HG03520 (cell line): ENCODE results near the gene BCL7B.
"Not testable (repeated sequence)": the region's sequence is repeated elsewhere in the genome, so short reads cannot be mapped to it uniquely, and the experiment has no call there.

Source experiments
- ATAC-seq: cut with Tn5 transposase; IDR thresholded peaks from one replicate; pipeline ENCODE4 v1.9.1; 2021; ENCODE audit warnings: mild to moderate bottlenecking, moderate library complexity; ENCODE audit not compliant: unreplicated experiment

The BCL7B gene

GRCh38 chr7:73504920-73505319, 52.6 kb downstream of the BCL7B start:
- ATAC-seq: no peak

GRCh38 chr7:73504017-73504416, 53.5 kb downstream of the BCL7B start:
- ATAC-seq: no peak

GRCh38 chr7:73503229-73503628, 54.3 kb downstream of the BCL7B start:
- ATAC-seq: no peak

- no peak for ATAC-seq
These were observed 60.9 kb downstream of the BCL7B start for GRCh38 chr7:73496626-73497025.

GRCh38 chr7:73495507-73495906, 62.0 kb downstream of the BCL7B start:
- not testable (repeated sequence) for ATAC-seq

GRCh38 chr7:73489976-73490375, 67.5 kb downstream of the BCL7B start:
- ATAC-seq: no peak

- no peak for ATAC-seq
These were observed 70.0 kb downstream of the BCL7B start for GRCh38 chr7:73487486-73487885.
